AG10803 (cell line): ENCODE measurements around the gene NCAPH2.
A peak's percentile ranks its signal among the peaks of the same experiment; 100 is the strongest.

ENCODE experiments used
- DNase-seq: peaks from one replicate; pipeline ENCODE4 v3.0.0; 2010; ENCODE audit warnings: low read depth
- H3K4me3 ChIP-seq: 2 replicates; pipeline ENCODE4 v1.5.1; 2011; ENCODE audit warnings: mild to moderate bottlenecking, low read length, control low read depth
- CTCF ChIP-seq: conservative IDR thresholded peaks from 2 replicates; pipeline ENCODE4 v1.5.1; 2011; ENCODE audit warnings: mild to moderate bottlenecking, low read length, control low read depth, inconsistent platforms

Gene NCAPH2

GRCh38 chr22:50474710-50475651, 33.0 kb upstream of the NCAPH2 start, which contains the start of gene SBF1:
TSS of gene SBF1 (minus strand) at chr22:50475035. CDS start at chr22:50474840, 195 bp downstream.
- peak within 1 kb of the TSS; percentile 71 for H3K4me3 ChIP-seq
- TF ChIP-seq CTCF = no peak
- peak; percentile 85 for DNase-seq

GRCh38 chr22:50475652-50476002, 32.4 kb upstream of the NCAPH2 start:
- no peak for TF ChIP-seq CTCF
- no peak overlapping the region for H3K4me3 ChIP-seq
- DNase-seq = no peak

- no peak for DNase-seq
- TF ChIP-seq CTCF = no peak
- H3K4me3 ChIP-seq = no peak overlapping the region
Observed at GRCh38 chr22:50476868-50477267, 31.2 kb upstream of the NCAPH2 start.

GRCh38 chr22:50477923-50478322, 30.1 kb upstream of the NCAPH2 start:
- no peak overlapping the region for H3K4me3 ChIP-seq
- no peak for TF ChIP-seq CTCF
- no peak for DNase-seq

GRCh38 chr22:50479721-50480120, 28.3 kb upstream of the NCAPH2 start:
- no peak for DNase-seq
- H3K4me3 ChIP-seq = no peak overlapping the region
- no peak for TF ChIP-seq CTCF

- H3K4me3 ChIP-seq = peak overlapping the region; percentile 87
- no peak for TF ChIP-seq CTCF
- DNase-seq = no peak
Observed at GRCh38 chr22:50481045-50481439, 27.0 kb upstream of the NCAPH2 start.
